ELR (cell line): ENCODE results near the gene TMEM207.

Source experiments
- DNase-seq: peaks from one replicate; pipeline ENCODE4 v3.0.0-alpha.2; 2015; ENCODE audit warnings: low read depth

Gene TMEM207

DNA sequence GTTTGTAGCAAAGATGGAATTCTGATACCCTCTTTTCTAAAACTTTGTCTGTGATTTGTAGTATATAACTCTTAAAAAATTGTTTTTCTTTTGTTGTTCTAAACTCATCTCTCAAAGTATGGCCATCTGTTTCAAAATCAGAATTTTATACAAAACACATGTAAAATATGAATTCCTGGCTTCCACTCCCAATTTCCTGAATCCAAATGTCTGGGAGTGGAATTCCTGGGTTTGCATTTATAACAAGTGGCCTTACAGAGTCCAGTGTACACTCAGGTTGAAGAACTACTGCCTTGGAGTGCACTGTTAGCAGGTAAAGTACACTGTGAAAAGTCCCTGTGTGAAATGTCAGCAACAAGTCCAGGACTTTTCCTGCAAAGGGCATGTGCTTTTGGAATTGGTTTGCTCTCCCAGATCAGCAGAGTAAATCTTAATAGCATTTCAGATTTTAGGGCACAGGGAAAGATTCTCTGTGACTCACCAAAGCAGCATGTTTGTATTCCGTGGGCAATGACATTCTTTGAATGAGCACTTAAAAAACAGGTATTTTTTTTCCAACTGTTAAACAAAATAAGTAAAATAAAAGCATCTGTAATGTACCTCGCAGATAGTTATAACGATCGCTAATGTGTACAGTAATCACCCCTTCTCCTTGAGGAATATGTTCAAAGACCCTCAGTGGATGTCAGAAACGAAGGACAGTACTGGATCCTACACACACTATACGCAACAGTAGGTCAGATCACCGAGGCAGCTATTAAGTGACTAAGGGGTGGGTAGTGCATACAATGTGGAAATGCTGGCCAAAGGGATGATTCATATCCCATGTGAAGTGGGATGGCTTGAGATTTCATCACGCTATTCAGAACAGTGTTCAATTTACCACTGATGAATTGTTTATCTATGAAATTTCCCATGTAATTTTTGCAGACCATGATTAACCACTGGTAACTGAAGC lies 63.7 kb downstream of the TMEM207 start:
- DNase-seq: peak; percentile 99

DNA sequence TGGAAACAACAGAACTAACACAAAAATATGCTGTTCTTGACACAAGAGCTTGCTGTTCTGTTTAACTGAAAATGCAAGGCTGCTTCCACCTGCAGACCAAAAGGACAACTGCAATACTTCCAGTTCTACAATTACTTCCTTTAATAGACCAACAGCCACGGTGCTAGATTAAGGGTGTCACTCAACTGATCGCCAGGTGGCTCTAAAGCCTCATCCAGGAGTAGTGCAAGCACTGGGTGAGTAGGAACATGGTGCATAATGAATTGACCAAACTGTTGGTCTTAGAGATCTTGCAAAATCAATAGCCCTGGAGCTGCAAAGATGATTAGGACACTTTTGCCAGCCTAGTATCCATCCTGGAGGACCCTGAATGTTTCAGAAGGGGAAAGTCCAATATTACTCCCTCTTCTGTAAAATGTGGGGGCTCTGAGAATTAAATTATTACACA lies 65.4 kb downstream of the TMEM207 start:
- peak; percentile 75 for DNase-seq

DNA sequence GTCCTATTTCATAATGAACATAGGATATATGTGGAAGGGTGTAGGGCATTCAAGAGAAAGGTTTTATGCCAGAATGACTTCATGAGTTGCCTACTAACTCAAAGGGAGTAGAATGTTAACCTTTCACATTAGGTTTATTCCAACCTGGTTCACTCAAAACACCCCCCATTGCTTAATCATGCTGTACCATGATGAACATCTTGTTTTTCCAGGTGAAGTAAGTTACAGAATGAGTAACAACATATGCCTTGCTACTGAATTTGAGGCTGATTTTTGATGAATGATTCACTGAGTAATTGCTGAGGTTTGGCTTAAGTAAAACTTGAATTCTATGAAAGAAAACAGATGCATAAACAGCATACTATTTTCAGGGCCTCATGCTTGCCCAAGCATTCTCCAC lies 67.6 kb downstream of the TMEM207 start:
- DNase-seq: peak; percentile 64

DNA sequence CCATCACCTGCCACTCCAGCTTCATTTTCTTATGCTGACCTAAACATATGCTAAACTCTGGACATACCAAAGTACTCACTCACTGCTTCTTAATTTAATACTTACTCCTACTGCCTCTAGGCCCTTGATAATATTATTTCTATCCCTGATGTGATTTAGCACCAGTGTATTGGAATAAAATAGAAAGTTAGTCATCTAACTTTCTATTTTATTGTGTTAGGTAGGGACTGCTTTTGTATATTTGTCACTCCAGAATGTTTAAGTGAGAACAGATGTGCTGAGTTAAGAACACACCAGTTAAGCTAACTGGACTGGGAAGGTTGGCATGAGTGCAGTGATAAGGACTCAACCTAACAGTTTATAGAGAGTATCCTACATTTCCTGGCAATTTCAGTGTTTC lies 68.3 kb downstream of the TMEM207 start:
- DNase-seq: peak; percentile 19

DNA sequence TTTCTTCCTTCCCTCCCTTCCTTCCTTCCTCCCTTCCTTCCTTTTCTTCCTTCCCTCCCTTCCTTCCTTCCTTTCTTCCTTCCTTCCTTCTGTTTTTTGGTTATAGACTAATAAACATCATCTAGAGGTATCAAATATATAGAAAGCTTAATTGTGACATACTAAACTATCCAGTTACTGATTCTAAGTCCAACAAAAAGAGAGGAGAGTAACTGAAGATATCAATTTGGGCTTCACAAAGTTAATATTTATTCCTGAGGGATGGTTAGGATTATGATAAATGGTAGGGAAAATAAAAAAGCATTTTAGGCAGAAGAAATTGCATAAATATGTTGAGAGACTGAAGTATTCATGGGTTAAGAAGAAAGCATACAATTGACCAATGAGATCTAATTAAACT lies 69.5 kb downstream of the TMEM207 start:
- DNase-seq: no peak
